ENCODE measurements around the gene ZBTB3.
"Not testable (repeated sequence)": the region's sequence is repeated elsewhere in the genome, so short reads cannot be mapped to it uniquely, and the experiment has no call there.

The ZBTB3 gene

DNA sequence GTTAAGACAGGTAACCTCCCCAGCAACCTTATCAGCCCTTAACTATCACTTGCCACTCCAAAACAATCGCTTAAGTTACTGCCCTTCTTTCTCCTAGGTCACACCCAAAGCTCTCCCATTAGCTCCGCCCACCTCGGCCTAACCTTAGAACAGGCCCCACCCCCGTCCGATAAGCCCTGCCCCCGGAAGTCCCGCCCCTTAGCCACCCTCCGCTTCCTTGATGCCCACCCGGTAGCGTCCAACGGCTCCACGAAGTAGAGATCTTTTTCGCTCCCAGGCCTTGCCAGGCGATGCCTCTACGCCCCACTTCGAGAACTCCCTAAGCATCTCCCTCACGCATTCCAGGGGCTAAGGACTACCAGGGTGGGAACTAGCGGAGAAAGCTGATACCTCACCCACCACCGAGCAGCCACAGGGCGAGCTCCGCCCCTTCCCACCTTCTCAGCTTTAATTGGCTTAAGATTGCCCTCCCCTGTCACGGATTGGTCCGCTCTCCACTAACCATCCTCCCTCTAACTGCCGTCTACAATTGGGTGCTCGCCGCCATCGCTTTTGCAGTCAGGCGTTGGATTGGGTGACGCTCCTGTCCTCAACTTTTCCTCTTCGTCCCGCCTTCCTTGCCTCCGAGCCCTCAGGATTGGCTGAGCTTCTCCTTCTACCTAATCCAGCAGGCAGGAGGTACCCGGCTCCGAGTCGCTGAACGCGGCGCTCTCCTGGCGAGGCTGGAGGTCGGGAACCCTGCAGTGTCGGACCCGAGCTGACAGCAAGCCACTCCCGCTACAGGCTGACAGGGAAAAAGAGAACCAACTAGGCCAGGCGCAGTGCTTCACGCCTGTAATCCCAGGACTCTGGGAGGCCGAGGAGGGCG, at the start of gene ZBTB3:
Gene ZBTB3, minus strand, starts transcription at position 425 of the 868 bp plus-strand sequence. CDS start 496 bp downstream, outside the sequence.
- peak; percentile 100 for DNase-seq (ENCODE audit: low read depth)

GRCh38 chr11:62801071-62801470, 47.1 kb upstream of the ZBTB3 start:
- no peak for DNase-seq (ENCODE audit: low read depth)

GRCh38 chr11:62799486-62799885, 45.5 kb upstream of the ZBTB3 start:
- DNase-seq (ENCODE audit: low read depth), result no peak

DNA sequence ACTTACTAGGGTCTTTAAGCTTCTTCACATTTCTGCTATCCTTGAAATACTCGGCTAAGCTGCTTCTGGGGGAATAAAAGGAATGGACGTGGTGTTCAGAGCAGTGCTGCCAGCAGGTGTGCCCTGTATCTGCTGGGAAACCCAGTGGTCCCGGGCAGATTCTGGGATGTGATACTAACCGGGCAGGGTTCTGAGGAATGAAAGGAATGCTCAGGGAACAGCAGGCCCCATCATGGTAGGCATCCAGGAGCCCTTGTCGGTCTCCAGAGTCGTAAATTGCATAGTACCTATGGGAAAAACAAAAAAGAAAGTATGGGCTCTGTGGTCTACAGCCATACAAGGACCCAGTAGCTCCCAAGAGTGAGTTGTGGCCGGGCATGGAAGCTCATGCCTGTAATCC, 42.3 kb upstream of the ZBTB3 start:
- no peak for DNase-seq (ENCODE audit: low read depth)

- peak; percentile 50 for DNase-seq (ENCODE audit: low read depth)
These were observed 40.3 kb upstream of the ZBTB3 start for GRCh38 chr11:62794201-62794775.

DNA sequence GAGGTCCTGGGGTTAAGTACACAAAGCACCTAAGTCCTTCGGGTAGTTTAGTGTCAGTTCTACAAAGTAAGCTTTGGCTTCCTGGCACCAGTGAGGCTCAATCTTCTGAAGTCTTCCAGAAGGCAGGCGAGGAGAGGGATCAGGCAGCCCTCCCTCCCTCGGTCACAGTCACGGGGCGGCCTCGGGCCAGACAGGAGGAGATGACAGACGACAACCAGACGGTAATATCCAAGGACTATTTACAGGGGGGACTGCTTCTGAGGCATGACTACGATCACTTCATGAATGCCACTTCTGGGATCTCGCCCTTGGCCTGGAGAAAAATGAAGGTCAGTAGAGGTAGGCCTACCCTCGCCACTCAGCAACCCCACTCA, 38.2 kb upstream of the ZBTB3 start:
- no peak for DNase-seq (ENCODE audit: low read depth)

DNA sequence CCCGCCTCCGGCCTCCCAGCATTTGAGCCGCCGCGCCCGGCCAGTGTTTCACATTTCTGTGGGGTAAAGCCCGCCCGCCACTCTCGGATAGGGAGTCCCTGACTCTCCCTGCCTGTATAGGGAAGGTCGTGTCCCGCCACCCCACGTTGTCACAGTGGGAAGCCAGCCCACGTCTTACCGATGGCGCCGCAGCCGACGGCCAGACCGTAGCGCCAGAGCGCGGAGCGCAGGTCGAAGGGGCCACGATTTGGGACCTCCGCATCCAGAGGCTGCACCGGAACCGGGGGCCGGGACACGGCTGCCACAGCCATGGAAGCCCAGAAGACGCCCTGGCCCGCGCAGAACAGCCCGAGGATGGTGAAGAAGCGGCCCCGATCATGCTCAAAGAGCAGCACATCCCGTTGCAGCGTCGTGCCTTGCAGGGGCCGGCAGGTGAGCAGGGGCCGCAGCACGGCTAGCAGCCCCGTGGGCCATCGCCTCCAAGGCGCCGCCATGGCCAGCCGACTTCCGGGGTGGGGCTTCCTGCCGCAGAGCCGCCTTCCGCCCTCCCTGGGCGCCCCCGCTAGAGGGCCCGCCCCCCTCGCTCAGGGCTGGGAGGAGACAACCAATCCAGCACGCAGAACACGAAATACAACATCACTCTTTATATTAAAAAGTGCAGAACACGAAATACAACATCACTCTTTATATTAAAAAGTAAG, 37.7 kb upstream of the ZBTB3 start, which contains the start of gene TMEM223:
Gene TMEM223, minus strand, starts transcription at position 506 of the 701 bp plus-strand sequence. Its CDS starts 12 bp downstream, at position 494.
- DNase-seq (ENCODE audit: low read depth), result peak; percentile 83

GRCh38 chr11:62789576-62789975, 35.6 kb upstream of the ZBTB3 start:
- DNase-seq (ENCODE audit: low read depth), result no peak

GRCh38 chr11:62788991-62789390, 35.0 kb upstream of the ZBTB3 start:
- no peak for DNase-seq (ENCODE audit: low read depth)

- DNase-seq (ENCODE audit: low read depth), result peak; percentile 98
These were observed 33.2 kb upstream of the ZBTB3 start, which contains the start of gene TMEM179B for GRCh38 chr11:62787005-62787759. TSS of gene TMEM179B (plus strand) at chr11:62787402. CDS start at chr11:62787432, 30 bp downstream.

DNA sequence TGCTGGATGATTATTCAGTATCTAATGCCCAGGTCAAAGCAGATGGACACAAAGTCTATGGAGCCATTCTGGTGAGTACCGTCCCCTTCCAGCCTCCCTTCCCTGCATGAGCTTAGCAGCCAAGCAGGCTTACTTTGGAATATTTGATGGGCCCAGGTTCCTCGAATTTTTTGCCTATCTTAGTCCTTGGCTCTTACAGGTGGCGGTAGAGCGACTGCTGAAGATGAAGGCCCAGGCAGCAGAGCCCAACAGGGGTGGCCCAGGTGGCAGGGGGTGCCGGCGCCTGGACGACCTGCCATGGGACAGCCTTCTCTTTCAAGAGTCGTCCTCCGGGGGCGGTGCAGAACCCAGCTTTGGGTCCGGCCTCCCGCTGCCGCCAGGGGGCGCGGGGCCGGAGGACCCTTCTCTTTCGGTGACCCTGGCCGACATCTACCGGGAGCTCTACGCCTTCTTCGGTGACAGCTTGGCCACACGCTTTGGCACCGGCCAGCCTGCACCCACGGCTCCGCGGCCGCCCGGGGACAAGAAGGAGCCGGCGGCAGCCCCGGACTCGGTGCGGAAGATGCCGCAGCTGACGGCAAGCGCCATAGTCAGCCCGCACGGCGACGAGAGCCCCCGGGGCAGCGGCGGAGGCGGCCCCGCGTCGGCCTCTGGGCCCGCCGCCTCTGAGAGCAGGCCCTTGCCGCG, 32.5 kb upstream of the ZBTB3 start:
- DNase-seq (ENCODE audit: low read depth), result peak; percentile 85

DNA sequence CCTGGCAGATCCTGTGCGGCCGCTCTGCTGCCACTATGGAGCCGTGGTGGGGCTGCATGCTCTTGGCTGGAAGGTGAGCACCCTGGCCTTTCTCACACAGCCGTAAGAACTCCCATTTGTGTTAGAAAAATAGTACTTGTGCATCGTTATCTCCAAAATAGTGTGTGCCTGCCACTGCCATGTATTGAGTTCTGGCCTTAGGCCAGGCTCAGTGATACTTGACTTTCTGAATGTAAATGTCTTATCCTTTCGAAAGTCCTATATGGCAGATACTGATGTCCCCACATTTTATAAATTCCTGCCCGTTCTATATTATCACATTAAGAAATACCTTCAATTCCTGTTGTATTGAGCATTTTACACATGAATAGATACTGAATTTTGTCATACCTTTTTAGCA, 28.8 kb upstream of the ZBTB3 start:
- no peak for DNase-seq (ENCODE audit: low read depth)

DNA sequence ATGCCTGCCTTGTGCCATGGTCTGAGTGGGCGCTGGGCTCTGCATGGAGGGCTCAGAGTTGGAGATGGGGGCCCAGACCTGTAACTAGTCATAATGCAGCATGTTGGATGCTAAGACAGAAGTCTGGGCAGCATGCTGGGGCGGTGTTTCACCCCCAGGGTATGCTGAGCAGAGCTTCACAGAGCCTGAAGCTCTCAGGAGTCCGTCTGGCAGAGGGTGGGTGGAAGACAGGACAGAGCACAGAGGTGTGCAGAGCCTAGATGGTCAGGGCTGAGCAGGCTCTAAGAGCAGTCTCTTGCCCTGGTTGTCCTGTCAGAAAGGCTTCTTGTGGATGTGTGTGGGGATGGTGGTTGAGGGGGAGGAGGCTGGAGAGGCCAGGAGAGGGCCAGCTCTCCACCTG, 24.5 kb upstream of the ZBTB3 start:
- DNase-seq (ENCODE audit: low read depth), result no peak

GRCh38 chr11:62777389-62777788, 23.4 kb upstream of the ZBTB3 start:
- no peak for DNase-seq (ENCODE audit: low read depth)

GRCh38 chr11:62775646-62776045, 21.7 kb upstream of the ZBTB3 start:
- no peak for DNase-seq (ENCODE audit: low read depth)

GRCh38 chr11:62774407-62774806, 20.4 kb upstream of the ZBTB3 start:
- DNase-seq (ENCODE audit: low read depth), result no peak

GRCh38 chr11:62771144-62772021, 17.4 kb upstream of the ZBTB3 start, which contains the start of gene TAF6L:
TSS of gene TAF6L (plus strand) at chr11:62771396. CDS start at chr11:62775784, 4,388 bp downstream.
- peak; percentile 98 for DNase-seq (ENCODE audit: low read depth)

DNA sequence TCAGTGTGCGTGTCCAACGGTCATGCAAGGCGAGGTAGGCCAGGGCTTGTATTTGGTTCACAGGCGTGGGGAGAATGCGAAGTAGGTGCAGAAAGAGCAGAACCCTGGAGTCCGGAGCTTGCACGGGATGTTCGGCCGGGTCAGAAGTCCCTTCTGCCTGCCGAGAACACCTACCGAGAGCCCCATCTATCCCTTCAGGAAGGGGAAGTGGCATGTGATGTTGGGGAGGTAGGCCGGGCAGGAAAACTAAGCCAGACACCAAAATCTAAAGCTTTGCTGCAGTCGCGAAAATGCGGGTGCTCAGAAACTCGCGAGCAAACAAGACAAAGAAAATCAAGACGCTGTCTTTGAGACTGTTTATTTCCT, 16.8 kb upstream of the ZBTB3 start:
- DNase-seq (ENCODE audit: low read depth), result no peak

GRCh38 chr11:62760867-62761227, 6.9 kb upstream of the ZBTB3 start:
- DNase-seq (ENCODE audit: low read depth), result not testable (repeated sequence)
